CD4-positive, alpha-beta memory T cell (primary cell): ENCODE measurements around the gene SLC6A3. TPM values are rescaled to one million over a fixed set of nuclear protein-coding genes. Genes with fewer than 3 reads are reported as not detected.

ENCODE experiments used
- CTCF ChIA-PET: fragments of 350-600 bp; sonication (Branson Sonifier 250); formaldehyde crosslinking; loops from one replicate; lab custom pipeline; 2021; ENCODE audit warnings: inconsistent platforms; ENCODE audit not compliant: partially characterized antibody; lab: Charles Lee
- POLR2A ChIA-PET: fragments of 350-600 bp; sonication (Branson Sonifier 250); formaldehyde crosslinking; loops from one replicate; lab custom pipeline; 2021; ENCODE audit not compliant: partially characterized antibody; lab: Charles Lee
- DNase-seq, 5 donors: peaks; one replicate each; pipeline versions ENCODE4 v3.0.0 to v3.0.0-alpha.2; 2020 to 2022; ENCODE audit warnings: mixed read lengths in 1 of 5
- H3K27ac ChIP-seq: one replicate; pipeline ENCODE4 v1.7.0; 2013; ENCODE audit warnings: low read depth, low read length
- H3K27me3 ChIP-seq: 2 replicates; pipeline ENCODE4 v1.7.0; 2013; ENCODE audit warnings: mild to moderate bottlenecking, low read length, moderate library complexity; ENCODE audit not compliant: insufficient read depth
- H3K36me3 ChIP-seq: 2 replicates; pipeline ENCODE4 v1.7.0; 2013; ENCODE audit warnings: mild to moderate bottlenecking, low read length, moderate library complexity; ENCODE audit not compliant: insufficient read depth
- H3K4me1 ChIP-seq: 2 replicates; pipeline ENCODE4 v1.7.0; 2013; ENCODE audit warnings: mild to moderate bottlenecking, low read length, moderate library complexity; ENCODE audit not compliant: insufficient read depth
- H3K4me3 ChIP-seq, 2 donors: one replicate each; pipeline ENCODE4 v1.7.0; 2013; ENCODE audit warnings: low read length in 2 of 2, mild to moderate bottlenecking in 1 of 2
- H3K9me3 ChIP-seq, 2 donors: one replicate each; pipeline ENCODE4 v1.7.0; 2013; ENCODE audit warnings: low read length in 2 of 2, control low read depth in 1 of 2; ENCODE audit not compliant: control insufficient read depth in 1 of 2
- H3K27ac Mint-ChIP-seq, 7 donors: one replicate each; pipeline ENCODE4 v1.8.0; 2020 to 2021; ENCODE audit warnings: mixed read lengths in 7 of 7, mild to moderate bottlenecking in 6 of 7, inconsistent platforms in 3 of 7, moderate library complexity in 3 of 7
- H3K27me3 Mint-ChIP-seq, 2 donors: one replicate each; pipeline ENCODE4 v1.8.0; 2020 to 2021; ENCODE audit warnings: mixed read lengths in 2 of 2
- H3K36me3 Mint-ChIP-seq, 2 donors: one replicate each; pipeline ENCODE4 v1.8.0; 2020 to 2021; ENCODE audit warnings: mixed read lengths in 2 of 2, inconsistent platforms in 1 of 2, mild to moderate bottlenecking in 1 of 2
- H3K4me1 Mint-ChIP-seq, 4 donors: one replicate each; pipeline ENCODE4 v1.8.0; 2020 to 2021; ENCODE audit warnings: mixed read lengths in 4 of 4, mild to moderate bottlenecking in 1 of 4
- H3K4me3 Mint-ChIP-seq, 8 donors: one replicate each; pipeline ENCODE4 v1.8.0; 2020 to 2021; ENCODE audit warnings: mixed read lengths in 8 of 8, mild to moderate bottlenecking in 7 of 8, moderate library complexity in 6 of 8, inconsistent platforms in 3 of 8
- H3K9me3 Mint-ChIP-seq, 8 donors: one replicate each; pipeline ENCODE4 v1.8.0; 2020 to 2021; ENCODE audit warnings: mixed read lengths in 8 of 8, mild to moderate bottlenecking in 5 of 8, inconsistent platforms in 3 of 8, moderate library complexity in 1 of 8
- intact Hi-C: fragments of 100-400 bp; cut with micrococcal nuclease; formaldehyde crosslinking; loops from one replicate; pipeline ENCODE4 v1.15.1; 2023
- polyA plus RNA-seq, 2 donors: library from polyadenylated mRNA; unstranded; fragments of 300-500 nt; fragmentation: Illumina TruSeq; gene quantifications; one replicate each; pipeline ENCODE4 v1.2.3, GENCODE V29; 2021
- total RNA-seq, 2 experiments: library from RNA; stranded (reverse); gene quantifications; one replicate each; pipeline ENCODE4 v1.2.3, GENCODE V29; 2021

SLC6A3 gene
- not detected for total RNA-seq
- not detected for polyA plus RNA-seq

- H3K27me3 Mint-ChIP-seq: peaks cover 30 to 40% of the 10 kb centered on the region in 2 donors
- Histone ChIP-seq H3K4me1 (no peaks in the 10 kb centered on the region), H3K27ac (no peak within 1 kb of the TSS), H3K9me3 (no peaks in the 10 kb centered on the region), H3K27me3 (peaks cover 5% of the 10 kb centered on the region), H3K36me3 (no peaks in the 10 kb centered on the region), H3K4me3 (no peak within 1 kb of the TSS)
- CTCF ChIA-PET: no interaction called here
- H3K4me3 Mint-ChIP-seq: peak within 1 kb of the TSS in 3 of 8 donors; percentile 21 to 57 (median 37)
- no peaks in the 10 kb centered on the region for H3K36me3 Mint-ChIP-seq
- intact Hi-C loops: no loop called here
- POLR2A ChIA-PET: no interaction called here
- peaks cover 5 to 6% (median 6%) of the 10 kb centered on the region in 4 donors for H3K4me1 Mint-ChIP-seq
- H3K27ac Mint-ChIP-seq: no peak within 1 kb of the TSS
- no peak for DNase-seq
- H3K9me3 Mint-ChIP-seq: peaks cover 0 to 9% (median 2%) of the 10 kb centered on the region in 8 donors
Observed at GRCh38 chr5:1445313-1445688, at the start of gene SLC6A3. Gene SLC6A3 (minus strand): TSS chr5:1445440. CDS start chr5:1443197, 2,243 bp downstream.

GRCh38 chr5:1493941-1494340, 48.7 kb upstream of the SLC6A3 start:
- H3K36me3 Mint-ChIP-seq: peaks cover 23 to 70% of the 10 kb centered on the region in 2 donors
- H3K4me3 ChIP-seq: no peak overlapping the region
- H3K36me3 ChIP-seq: peaks cover 10% of the 10 kb centered on the region
- H3K27ac ChIP-seq: no peak overlapping the region
- H3K4me1 ChIP-seq: peaks cover 9% of the 10 kb centered on the region
- no peaks in the 10 kb centered on the region for H3K9me3 ChIP-seq
- intact Hi-C loops: no loop called here
- no peaks in the 10 kb centered on the region for H3K27me3 Mint-ChIP-seq
- no peaks in the 10 kb centered on the region for H3K27me3 ChIP-seq
- ChIA-PET CTCF (no interaction called here), POLR2A (no interaction called here)
- DNase-seq: no peak
- peak overlapping the region in 1 of 7 donors; percentile 81 for H3K27ac Mint-ChIP-seq
- H3K4me3 Mint-ChIP-seq: no peak overlapping the region
- no peaks in the 10 kb centered on the region for H3K9me3 Mint-ChIP-seq
- H3K4me1 Mint-ChIP-seq: peaks cover 11 to 49% (median 17%) of the 10 kb centered on the region in 4 donors

- Mint-ChIP-seq H3K27ac (peak overlapping the region in 1 of 7 donors; percentile 81), H3K9me3 (no peaks in the 10 kb centered on the region), H3K4me3 (no peak overlapping the region), H3K4me1 (peaks cover 11 to 47% (median 16%) of the 10 kb centered on the region in 4 donors), H3K27me3 (no peaks in the 10 kb centered on the region), H3K36me3 (peaks cover 22 to 68% of the 10 kb centered on the region in 2 donors)
- intact Hi-C loops: no loop called here
- CTCF ChIA-PET: no interaction called here
- Histone ChIP-seq H3K27ac (no peak overlapping the region), H3K27me3 (no peaks in the 10 kb centered on the region), H3K4me1 (peaks cover 9% of the 10 kb centered on the region), H3K36me3 (peaks cover 10% of the 10 kb centered on the region), H3K9me3 (no peaks in the 10 kb centered on the region), H3K4me3 (no peak overlapping the region)
- no peak for DNase-seq
- POLR2A ChIA-PET: no interaction called here
Observed at GRCh38 chr5:1493413-1493812, 48.2 kb upstream of the SLC6A3 start.

- Mint-ChIP-seq H3K4me1 (peaks cover 11 to 44% (median 16%) of the 10 kb centered on the region in 4 donors), H3K36me3 (peaks cover 27 to 69% of the 10 kb centered on the region in 2 donors), H3K27ac (peak overlapping the region in 3 of 7 donors; percentile 13 to 23 (median 18)), H3K27me3 (no peaks in the 10 kb centered on the region), H3K4me3 (no peak overlapping the region), H3K9me3 (no peaks in the 10 kb centered on the region)
- Histone ChIP-seq H3K9me3 (no peaks in the 10 kb centered on the region), H3K4me3 (no peak overlapping the region), H3K27me3 (no peaks in the 10 kb centered on the region), H3K27ac (no peak overlapping the region), H3K4me1 (peaks cover 9% of the 10 kb centered on the region), H3K36me3 (peaks cover 13% of the 10 kb centered on the region)
- peak in 1 of 5 donors; percentile 6 for DNase-seq
- ChIA-PET CTCF (interaction anchor here (1.0 to 1.7 kb wide), 3 partner anchors 10 to 152 kb away, joined by 3 to 9 read pairs (median 6); no protein-coding TSS in a partner anchor), POLR2A (no interaction called here)
- intact Hi-C loops: no loop called here
Observed at GRCh38 chr5:1492757-1493156, 47.5 kb upstream of the SLC6A3 start.

- no peak overlapping the region for H3K27ac ChIP-seq
- peaks cover 25% of the 10 kb centered on the region for H3K36me3 ChIP-seq
- Mint-ChIP-seq H3K4me1 (peaks cover 3 to 27% (median 9%) of the 10 kb centered on the region in 4 donors), H3K36me3 (peaks cover 24 to 67% of the 10 kb centered on the region in 2 donors), H3K27me3 (no peaks in the 10 kb centered on the region), H3K27ac (peak overlapping the region in 1 of 7 donors; percentile 63), H3K4me3 (no peak overlapping the region), H3K9me3 (no peaks in the 10 kb centered on the region)
- peaks cover 4% of the 10 kb centered on the region for H3K4me1 ChIP-seq
- POLR2A ChIA-PET: no interaction called here
- no peak overlapping the region for H3K4me3 ChIP-seq
- no peaks in the 10 kb centered on the region for H3K27me3 ChIP-seq
- CTCF ChIA-PET: no interaction called here
- intact Hi-C loops: no loop called here
- H3K9me3 ChIP-seq: no peaks in the 10 kb centered on the region
- no peak for DNase-seq
Observed at GRCh38 chr5:1490376-1490775, 45.1 kb upstream of the SLC6A3 start.

- Mint-ChIP-seq H3K4me1 (peaks cover 3 to 21% (median 9%) of the 10 kb centered on the region in 4 donors), H3K36me3 (peaks cover 24 to 69% of the 10 kb centered on the region in 2 donors), H3K27me3 (no peaks in the 10 kb centered on the region), H3K9me3 (no peaks in the 10 kb centered on the region), H3K27ac (peak overlapping the region in 4 of 7 donors; percentile 29 to 72 (median 66)), H3K4me3 (peak overlapping the region in 1 of 8 donors; percentile 15)
- ChIA-PET POLR2A (no interaction called here), CTCF (interaction anchor here (1.6 kb wide), 1 partner anchor 155 kb away, joined by 4 read pairs; no protein-coding TSS in a partner anchor)
- DNase-seq: no peak
- Histone ChIP-seq H3K4me1 (peaks cover 4% of the 10 kb centered on the region), H3K36me3 (peaks cover 25% of the 10 kb centered on the region), H3K27me3 (no peaks in the 10 kb centered on the region), H3K4me3 (no peak overlapping the region), H3K27ac (no peak overlapping the region), H3K9me3 (no peaks in the 10 kb centered on the region)
- intact Hi-C loops: no loop called here
Observed at GRCh38 chr5:1489754-1490153, 44.5 kb upstream of the SLC6A3 start.

- Mint-ChIP-seq H3K27me3 (no peaks in the 10 kb centered on the region), H3K27ac (peak overlapping the region in 6 of 7 donors; percentile 29 to 72 (median 59)), H3K36me3 (peaks cover 24 to 68% of the 10 kb centered on the region in 2 donors), H3K4me1 (peaks cover 3 to 19% (median 9%) of the 10 kb centered on the region in 4 donors), H3K9me3 (no peaks in the 10 kb centered on the region), H3K4me3 (peak overlapping the region in 1 of 8 donors; percentile 15)
- DNase-seq: no peak
- no peaks in the 10 kb centered on the region for H3K27me3 ChIP-seq
- peaks cover 4% of the 10 kb centered on the region for H3K4me1 ChIP-seq
- ChIA-PET POLR2A (no interaction called here), CTCF (interaction anchor here (1.6 kb wide), 1 partner anchor 156 kb away, joined by 4 read pairs; no protein-coding TSS in a partner anchor)
- intact Hi-C loops: no loop called here
- H3K9me3 ChIP-seq: no peaks in the 10 kb centered on the region
- no peak overlapping the region for H3K27ac ChIP-seq
- peaks cover 25% of the 10 kb centered on the region for H3K36me3 ChIP-seq
- no peak overlapping the region for H3K4me3 ChIP-seq
Observed at GRCh38 chr5:1488882-1489680, 43.8 kb upstream of the SLC6A3 start.
